HepG2 (cell line): ENCODE results near the gene TRPV6. TPM values are rescaled to one million over a fixed set of nuclear protein-coding genes. Genes with fewer than 3 reads are reported as not detected.

Experiments
- ATAC-seq: fragments of 200-7000 bp; cut with Tn5 transposase; 3 replicates; pipeline ENCODE4 v1.9.1; 2020; ENCODE audit warnings: mild to moderate bottlenecking, moderate library complexity
- BruUV-seq: library from RNA; stranded (reverse); fragments of 400-500 nt; replicated peaks from 2 replicates; lab custom pipeline; 2021; lab: Mats Ljungman, UMichigan
- CTCF ChIA-PET: fragments of 300-600 bp; formaldehyde crosslinking; extraction: SDS; loops from one replicate; lab custom pipeline; 2021; ENCODE audit warnings: low total read pairs, inconsistent platforms, low intra/inter-chr PET ratio; lab: Yijun Ruan, JAX
- POLR2A ChIA-PET: fragments of 350-600 bp; sonication (Branson Sonifier 250); formaldehyde crosslinking; loops from one replicate; lab custom pipeline; 2020; ENCODE audit warnings: antibody characterized with exemption, inconsistent platforms; lab: Yijun Ruan, JAX
- DNase-seq: peaks from one replicate; pipeline ENCODE4 v3.0.0-alpha.2; 2015; ENCODE audit warnings: low spot score
- FAIRE-seq: peaks from 3 replicates; lab custom pipeline; 2011; peaks lifted over from hg19 to GRCh38; lab: Jason Lieb, UNC
- H2AFZ ChIP-seq: one replicate; pipeline ENCODE4 v1.6.1; 2011; ENCODE audit warnings: low read length, inconsistent platforms
- H3K27ac ChIP-seq: fragments of 300-600 bp; 3 replicates; pipeline ENCODE4 v1.8.0; 2011; ENCODE audit warnings: mixed run types, mild to moderate bottlenecking, mixed read lengths, low read length, inconsistent platforms; ENCODE audit not compliant: insufficient read depth; ENCODE audit errors: extremely low read length
- H3K27me3 ChIP-seq, 2 experiments: fragments of 200-600 bp in 1 of 2; 2 replicates in 1 of 2; 3 replicates in 1 of 2; pipeline versions ENCODE4 v1.6.0 to v1.8.0; 2011; ENCODE audit warnings: low read length in 2 of 2, mild to moderate bottlenecking in 2 of 2, moderate library complexity in 2 of 2, inconsistent platforms in 1 of 2; ENCODE audit not compliant: insufficient read depth in 2 of 2, control insufficient read depth in 1 of 2
- H3K36me3 ChIP-seq, 2 experiments: fragments of 200-600 bp in 1 of 2; replicated peaks in 1 of 2; 2 replicates in 1 of 2; 3 replicates in 1 of 2; pipeline versions ENCODE4 v1.5.1 to v1.8.0; 2011; ENCODE audit warnings: low read length in 2 of 2, inconsistent platforms in 1 of 2; ENCODE audit not compliant: insufficient read depth in 2 of 2, control insufficient read depth in 1 of 2
- H3K4me1 ChIP-seq: 2 replicates; pipeline ENCODE4 v1.5.1; 2012; ENCODE audit warnings: low read length, inconsistent platforms; ENCODE audit not compliant: insufficient read depth
- H3K4me2 ChIP-seq: 2 replicates; pipeline ENCODE4 v1.6.0; 2011; ENCODE audit warnings: low read depth, low read length, inconsistent platforms
- H3K4me3 ChIP-seq, 3 experiments: fragments of 200-600 bp in 1 of 3; sonication (generic), shearing (Covaris generic) in 1 of 3; replicated peaks in 1 of 3; 2 replicates each; pipeline ENCODE4 v1.5.1; 2011 to 2016; ENCODE audit warnings: low read length in 3 of 3, inconsistent platforms in 2 of 3, low read depth in 2 of 3, mild to moderate bottlenecking in 2 of 3, control low read depth in 1 of 3, mixed read lengths in 1 of 3; ENCODE audit not compliant: insufficient read depth in 1 of 3
- H3K79me2 ChIP-seq: one replicate; pipeline ENCODE4 v1.6.1; 2011; ENCODE audit warnings: low read length, inconsistent platforms; ENCODE audit not compliant: insufficient read depth
- H3K9ac ChIP-seq: 2 replicates; pipeline ENCODE4 v1.6.0; 2011; ENCODE audit warnings: mild to moderate bottlenecking, low read depth, low read length, inconsistent platforms; ENCODE audit not compliant: insufficient read depth
- H3K9me3 ChIP-seq: 2 replicates; pipeline ENCODE4 v1.5.1; 2012; ENCODE audit warnings: mild to moderate bottlenecking, low read length
- H4K20me1 ChIP-seq: 2 replicates; pipeline ENCODE4 v1.6.0; 2011; ENCODE audit warnings: inconsistent platforms, mild to moderate bottlenecking, low read length, moderate library complexity; ENCODE audit not compliant: insufficient read depth
- CEBPB ChIP-seq: IDR thresholded peaks from 2 replicates; pipeline ENCODE4 v1.6.1; 2011; ENCODE audit warnings: low read depth, low read length, improper control_type of control experiment, borderline replicate concordance
- CENPT ChIP-seq: sonication (generic); formaldehyde crosslinking; IDR thresholded peaks from 2 replicates; pipeline ENCODE4 v1.8.0; 2022; ENCODE audit warnings: low read depth, mild to moderate bottlenecking, moderate library complexity, missing genetic modification reagents
- CREM ChIP-seq, 2 experiments: sonication (generic) in 1 of 2; formaldehyde crosslinking in 1 of 2; IDR thresholded peaks; 2 replicates each; pipeline versions ENCODE4 v1.4.0 to v1.6.1; 2016 to 2020; ENCODE audit warnings: antibody characterized with exemption in 1 of 2, mild to moderate bottlenecking in 1 of 2, missing genetic modification reagents in 1 of 2
- FOSL1 ChIP-seq: sonication (generic); formaldehyde crosslinking; IDR thresholded peaks from 2 replicates; pipeline ENCODE4 v1.9.0; 2021; ENCODE audit warnings: missing genetic modification reagents, borderline replicate concordance
- GATAD2A ChIP-seq: IDR thresholded peaks from 2 replicates; pipeline ENCODE4 v1.6.1; 2016
- GPBP1L1 ChIP-seq: sonication (generic); formaldehyde crosslinking; IDR thresholded peaks from 2 replicates; pipeline ENCODE4 v1.5.0; 2020; ENCODE audit warnings: mild to moderate bottlenecking, missing genetic modification reagents
- MEIS1 ChIP-seq: sonication (generic); formaldehyde crosslinking; IDR thresholded peaks from 2 replicates; pipeline ENCODE4 v1.9.0; 2021; ENCODE audit warnings: mild to moderate bottlenecking, missing genetic modification reagents, moderate library complexity, borderline replicate concordance
- MIER2 ChIP-seq: IDR thresholded peaks from 2 replicates; pipeline ENCODE4 v1.6.1; 2016; ENCODE audit warnings: missing biosample characterization, missing genetic modification reagents
- NR2F6 ChIP-seq, 2 experiments: IDR thresholded peaks; 2 replicates each; pipeline ENCODE4 v1.6.1; 2016; ENCODE audit warnings: antibody characterized with exemption in 1 of 2, mild to moderate bottlenecking in 1 of 2
- RCOR2 ChIP-seq: IDR thresholded peaks from 2 replicates; pipeline ENCODE4 v1.6.1; 2016; ENCODE audit warnings: missing biosample characterization, missing genetic modification reagents
- SMAD9 ChIP-seq: sonication (generic); formaldehyde crosslinking; IDR thresholded peaks from 2 replicates; pipeline ENCODE4 v1.5.1; 2020; ENCODE audit warnings: mild to moderate bottlenecking, missing genetic modification reagents
- SRSF4 ChIP-seq: fragments of 200-400 bp; formaldehyde crosslinking; IDR thresholded peaks from one replicate; pipeline ENCODE4 v1.6.1; 2018; ENCODE audit warnings: mild to moderate bottlenecking, low read depth, low read length, moderate library complexity; ENCODE audit not compliant: poor library complexity, severe bottlenecking
- STAG1 ChIP-seq: sonication (generic); formaldehyde crosslinking; IDR thresholded peaks from 2 replicates; pipeline ENCODE4 v1.4.0; 2020; ENCODE audit warnings: missing genetic modification reagents
- ZBTB39 ChIP-seq: sonication (generic); formaldehyde crosslinking; IDR thresholded peaks from 2 replicates; pipeline ENCODE4 v1.5.0; 2020; ENCODE audit warnings: missing genetic modification reagents
- ZFP82 ChIP-seq: sonication (generic); formaldehyde crosslinking; IDR thresholded peaks from 2 replicates; pipeline ENCODE4 v1.5.1; 2020; ENCODE audit warnings: mild to moderate bottlenecking, missing genetic modification reagents, borderline replicate concordance
- ZNF75D ChIP-seq: sonication (generic); formaldehyde crosslinking; IDR thresholded peaks from 2 replicates; pipeline ENCODE4 v1.8.1; 2023; ENCODE audit warnings: missing genetic modification reagents, mild to moderate bottlenecking, borderline replicate concordance
- WGBS: methylation state at CpG from one replicate; pipeline ENCODE4 v1.1.6; 2017; ENCODE audit warnings: low lambda C conversion rate; 5-methylcytosine and 5-hydroxymethylcytosine counted together
- in situ Hi-C: cut with HindIII; loops from 2 replicates; pipeline ENCODE4 v1.10.0; 2017; ENCODE audit warnings: low pct_unique_long_range_greater_than_20kb; ENCODE audit not compliant: extremely low pct_ligation_motif_present
- intact Hi-C: fragments of 100-400 bp; cut with micrococcal nuclease; formaldehyde crosslinking; loops from one replicate; pipeline ENCODE4 v1.10.0; 2022; ENCODE audit not compliant: unreplicated experiment
- polyA plus RNA-seq, 8 experiments: library from polyadenylated mRNA; depleted of rRNA in 3 of 8; stranded (reverse) in 7 of 8; unstranded in 1 of 8; fragments of >200 nt; fragmentation: Illumina TruSeq in 4 of 8; extraction: Trizol in 4 of 8; gene quantifications; 2 replicates each; pipeline versions ENCODE4 v1.2.1 to v1.2.3, GENCODE V29; 2011 to 2016; ENCODE audit warnings: low read depth in 4 of 8, missing spikeins in 1 of 8, mixed read lengths in 1 of 8; ENCODE audit not compliant: insufficient read depth in 1 of 8
- total RNA-seq, 5 experiments: library from RNA; depleted of rRNA; stranded (reverse); fragments of >200 nt; fragmentation: Illumina TruSeq; extraction: Trizol; gene quantifications; 2 replicates each; pipeline ENCODE4 v1.2.3, GENCODE V29; 2016; ENCODE audit warnings: low read depth in 1 of 5

Gene TRPV6
- total and polyA plus RNA-seq, 2 of the 13 experiments (the other 11 are each of a cell fraction or from before 2014, with no cell fraction given), result not detected

GRCh38 chr7:142884286-142884640 is 1.3 kb downstream of the TRPV6 start:
- TF ChIP-seq GATAD2A (CRISPR knock-in tag) (no peak), SMAD9 (CRISPR knock-in tag) (no peak), ZFP82 (CRISPR knock-in tag) (no peak), CEBPB (no peak), MEIS1 (no peak), CREM (IDR thresholded peaks at IDR 0.05) (no peak), CREM (CRISPR knock-in tag; IDR thresholded peaks at IDR 0.05) (no peak)
- Histone ChIP-seq H2AFZ (no peak overlapping the region), H3K4me2 (no peak overlapping the region), H3K27me3 (peaks cover 1 to 11% of the 10 kb centered on the region in 2 experiments; a peak in 3 of 5 replicates), H3K79me2 (no peaks in the 10 kb centered on the region), H3K27ac (no peak overlapping the region), H3K36me3 (no peaks in the 10 kb centered on the region), H4K20me1 (no peaks in the 10 kb centered on the region), H3K9me3 (no peaks in the 10 kb centered on the region), H3K4me3 (no peak overlapping the region), H3K9ac (no peak overlapping the region), H3K4me1 (no peaks in the 10 kb centered on the region)
- no peak for FAIRE-seq
- no peak for DNase-seq
- no TSS peak for BruUV-seq
- WGBS, result 0% methylated on average over 1 of the region's 4 CpGs
- POLR2A ChIA-PET, result no interaction called here
- CTCF ChIA-PET, result no interaction called here
- intact Hi-C loops, result loop anchor here (10.0 kb wide), 1 partner anchor 121 kb away; no protein-coding TSS in a partner anchor
- no peak for ATAC-seq
- in situ Hi-C loops, result no loop called here

GRCh38 chr7:142883571-142884285 is 1.8 kb downstream of the TRPV6 start:
- CTCF ChIA-PET, result no interaction called here
- Histone ChIP-seq H4K20me1 (no peaks in the 10 kb centered on the region), H2AFZ (no peak overlapping the region), H3K4me3 (no peak overlapping the region), H3K4me2 (no peak overlapping the region), H3K9me3 (no peaks in the 10 kb centered on the region), H3K4me1 (no peaks in the 10 kb centered on the region), H3K36me3 (no peaks in the 10 kb centered on the region), H3K27ac (no peak overlapping the region), H3K79me2 (no peaks in the 10 kb centered on the region), H3K9ac (no peak overlapping the region), H3K27me3 (peaks cover 1 to 11% of the 10 kb centered on the region in 2 experiments; a peak in 3 of 5 replicates)
- in situ Hi-C loops (no loop called here), intact Hi-C loops (loop anchor here (10.0 kb wide), 1 partner anchor 121 kb away; no protein-coding TSS in a partner anchor)
- no peak for ATAC-seq
- WGBS, result 5% methylated on average over 4 of the region's 7 CpGs
- no TSS peak for BruUV-seq
- POLR2A ChIA-PET, result no interaction called here
- no peak for FAIRE-seq
- no peak for DNase-seq
- TF ChIP-seq MIER2, result no peak
- TF ChIP-seq GPBP1L1, result no peak
- TF ChIP-seq STAG1 (CRISPR knock-in tag), result no peak
- TF ChIP-seq CENPT (CRISPR knock-in tag), result no peak
- TF ChIP-seq MEIS1, result no peak
- no peak for TF ChIP-seq FOSL1 (CRISPR knock-in tag)
- no peak for TF ChIP-seq SRSF4
- no peak for TF ChIP-seq ZBTB39 (CRISPR knock-in tag)
- no peak for TF ChIP-seq NR2F6 (IDR thresholded peaks at IDR 0.05)
- no peak for TF ChIP-seq NR2F6 (CRISPR knock-in tag; IDR thresholded peaks at IDR 0.05)
- TF ChIP-seq ZNF75D (CRISPR knock-in tag), result no peak
- TF ChIP-seq RCOR2 (CRISPR knock-in tag), result no peak
